ENCODE measurements around the gene PABPN1L.

DNA sequence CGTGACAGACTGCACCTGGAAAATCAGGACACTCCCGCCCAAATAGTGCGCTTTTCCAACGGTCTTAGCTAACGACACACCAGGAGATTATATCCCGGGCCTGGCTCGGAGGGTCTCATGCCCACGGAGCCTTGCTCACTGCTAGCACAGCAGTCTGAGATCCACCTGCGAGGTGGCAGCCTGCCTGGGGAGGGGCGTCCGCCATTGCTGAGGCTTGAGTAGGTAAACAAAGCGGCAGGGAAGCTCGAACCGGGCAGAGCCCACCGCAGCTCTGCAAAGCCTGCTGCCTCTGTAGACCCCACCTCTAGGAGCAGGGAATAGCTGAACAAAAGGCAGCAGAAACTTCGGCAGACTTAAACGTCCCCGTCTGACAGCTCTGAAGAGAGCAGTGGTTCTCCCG lies 14.8 kb downstream of the PABPN1L start:
- TF ChIP-seq, protein P1, sequence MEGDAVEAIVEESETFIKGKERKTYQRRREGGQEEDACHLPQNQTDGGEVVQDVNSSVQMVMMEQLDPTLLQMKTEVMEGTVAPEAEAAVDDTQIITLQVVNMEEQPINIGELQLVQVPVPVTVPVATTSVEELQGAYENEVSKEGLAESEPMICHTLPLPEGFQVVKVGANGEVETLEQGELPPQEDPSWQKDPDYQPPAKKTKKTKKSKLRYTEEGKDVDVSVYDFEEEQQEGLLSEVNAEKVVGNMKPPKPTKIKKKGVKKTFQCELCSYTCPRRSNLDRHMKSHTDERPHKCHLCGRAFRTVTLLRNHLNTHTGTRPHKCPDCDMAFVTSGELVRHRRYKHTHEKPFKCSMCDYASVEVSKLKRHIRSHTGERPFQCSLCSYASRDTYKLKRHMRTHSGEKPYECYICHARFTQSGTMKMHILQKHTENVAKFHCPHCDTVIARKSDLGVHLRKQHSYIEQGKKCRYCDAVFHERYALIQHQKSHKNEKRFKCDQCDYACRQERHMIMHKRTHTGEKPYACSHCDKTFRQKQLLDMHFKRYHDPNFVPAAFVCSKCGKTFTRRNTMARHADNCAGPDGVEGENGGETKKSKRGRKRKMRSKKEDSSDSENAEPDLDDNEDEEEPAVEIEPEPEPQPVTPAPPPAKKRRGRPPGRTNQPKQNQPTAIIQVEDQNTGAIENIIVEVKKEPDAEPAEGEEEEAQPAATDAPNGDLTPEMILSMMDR (conservative IDR thresholded peaks at IDR 0.05; ENCODE audit: low read depth in 2 of 2) = no peak
- TF ChIP-seq, protein P2, sequence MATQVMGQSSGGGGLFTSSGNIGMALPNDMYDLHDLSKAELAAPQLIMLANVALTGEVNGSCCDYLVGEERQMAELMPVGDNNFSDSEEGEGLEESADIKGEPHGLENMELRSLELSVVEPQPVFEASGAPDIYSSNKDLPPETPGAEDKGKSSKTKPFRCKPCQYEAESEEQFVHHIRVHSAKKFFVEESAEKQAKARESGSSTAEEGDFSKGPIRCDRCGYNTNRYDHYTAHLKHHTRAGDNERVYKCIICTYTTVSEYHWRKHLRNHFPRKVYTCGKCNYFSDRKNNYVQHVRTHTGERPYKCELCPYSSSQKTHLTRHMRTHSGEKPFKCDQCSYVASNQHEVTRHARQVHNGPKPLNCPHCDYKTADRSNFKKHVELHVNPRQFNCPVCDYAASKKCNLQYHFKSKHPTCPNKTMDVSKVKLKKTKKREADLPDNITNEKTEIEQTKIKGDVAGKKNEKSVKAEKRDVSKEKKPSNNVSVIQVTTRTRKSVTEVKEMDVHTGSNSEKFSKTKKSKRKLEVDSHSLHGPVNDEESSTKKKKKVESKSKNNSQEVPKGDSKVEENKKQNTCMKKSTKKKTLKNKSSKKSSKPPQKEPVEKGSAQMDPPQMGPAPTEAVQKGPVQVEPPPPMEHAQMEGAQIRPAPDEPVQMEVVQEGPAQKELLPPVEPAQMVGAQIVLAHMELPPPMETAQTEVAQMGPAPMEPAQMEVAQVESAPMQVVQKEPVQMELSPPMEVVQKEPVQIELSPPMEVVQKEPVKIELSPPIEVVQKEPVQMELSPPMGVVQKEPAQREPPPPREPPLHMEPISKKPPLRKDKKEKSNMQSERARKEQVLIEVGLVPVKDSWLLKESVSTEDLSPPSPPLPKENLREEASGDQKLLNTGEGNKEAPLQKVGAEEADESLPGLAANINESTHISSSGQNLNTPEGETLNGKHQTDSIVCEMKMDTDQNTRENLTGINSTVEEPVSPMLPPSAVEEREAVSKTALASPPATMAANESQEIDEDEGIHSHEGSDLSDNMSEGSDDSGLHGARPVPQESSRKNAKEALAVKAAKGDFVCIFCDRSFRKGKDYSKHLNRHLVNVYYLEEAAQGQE (IDR thresholded peaks at IDR 0.05; ENCODE audit: unreplicated experiment) = no peak
- TF ChIP-seq EZH2 (IDR thresholded peaks at IDR 0.05; ENCODE audit: low read depth, unreplicated experiment) = no peak
- TF ChIP-seq POLR2AphosphoS5 (IDR thresholded peaks at IDR 0.05; ENCODE audit: low read depth) = no peak
- no peak for TF ChIP-seq EZH2phosphoT487 (IDR thresholded peaks at IDR 0.05; ENCODE audit: unreplicated experiment)
- TF ChIP-seq, protein P3, sequence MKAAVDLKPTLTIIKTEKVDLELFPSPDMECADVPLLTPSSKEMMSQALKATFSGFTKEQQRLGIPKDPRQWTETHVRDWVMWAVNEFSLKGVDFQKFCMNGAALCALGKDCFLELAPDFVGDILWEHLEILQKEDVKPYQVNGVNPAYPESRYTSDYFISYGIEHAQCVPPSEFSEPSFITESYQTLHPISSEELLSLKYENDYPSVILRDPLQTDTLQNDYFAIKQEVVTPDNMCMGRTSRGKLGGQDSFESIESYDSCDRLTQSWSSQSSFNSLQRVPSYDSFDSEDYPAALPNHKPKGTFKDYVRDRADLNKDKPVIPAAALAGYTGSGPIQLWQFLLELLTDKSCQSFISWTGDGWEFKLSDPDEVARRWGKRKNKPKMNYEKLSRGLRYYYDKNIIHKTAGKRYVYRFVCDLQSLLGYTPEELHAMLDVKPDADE (IDR thresholded peaks at IDR 0.05) = no peak
- no peak for TF ChIP-seq CREB1 (CRISPR knock-in tag; IDR thresholded peaks at IDR 0.05; ENCODE audit: low read depth)
- no peak for TF ChIP-seq ZNF331 (CRISPR knock-in tag; IDR thresholded peaks at IDR 0.05; ENCODE audit: low read depth)

All from GM23338 (cell line).